Upper lobe of left lung (tissue), 4 donors: ENCODE measurements around the gene PHETA1.

Experiments
- CTCF ChIP-seq, 6 experiments: fragments of 450-650 bp in 4 of 6; fragments of 200-600 bp in 2 of 6; sonication (generic) in 2 of 6; IDR thresholded peaks; one replicate each; pipeline ENCODE4 v1.5.1; 2016 to 2019; ENCODE audit warnings: antibody characterized with exemption in 6 of 6
- EP300 ChIP-seq, 4 donors: sonication (generic); formaldehyde crosslinking; IDR thresholded peaks; one replicate each; pipeline ENCODE4 v1.5.1; 2017; ENCODE audit warnings: antibody characterized with exemption in 4 of 4, control low read depth in 2 of 4
- POLR2A ChIP-seq, 4 donors: fragments of 450-650 bp; IDR thresholded peaks; one replicate each; pipeline ENCODE4 v1.5.1; 2016 to 2017; ENCODE audit warnings: antibody characterized with exemption in 4 of 4, mild to moderate bottlenecking in 2 of 4

DNA sequence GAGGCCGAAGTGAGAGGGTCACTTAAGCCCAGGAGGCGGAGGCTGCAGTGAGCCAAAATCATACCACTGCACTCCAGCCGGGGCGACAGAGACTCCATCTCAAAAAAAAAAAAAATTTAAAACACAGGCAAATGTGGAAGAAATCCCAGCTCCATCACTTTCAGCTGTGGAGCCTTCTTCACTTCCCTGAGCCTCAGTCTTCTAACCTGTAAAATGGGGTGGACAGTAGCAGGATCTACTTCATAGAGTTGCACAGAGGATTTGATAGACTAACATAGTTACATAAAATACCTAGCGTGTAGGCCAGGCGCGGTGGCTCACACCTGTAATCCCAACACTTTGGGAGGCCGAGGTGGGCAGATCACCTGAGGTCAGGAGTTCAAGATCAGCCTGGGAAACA lies 26.5 kb downstream of the PHETA1 start:
- TF ChIP-seq CTCF (IDR thresholded peaks at IDR 0.05) (no peak), EP300 (IDR thresholded peaks at IDR 0.05) (no peak), POLR2A (IDR thresholded peaks at IDR 0.05) (no peak)
